Endothelial cell of umbilical vein (primary cell): ENCODE data around the gene MAN2C1. TPM values are rescaled to one million over a fixed set of nuclear protein-coding genes. Genes with fewer than 3 reads are reported as not detected.

Source experiments
- BruUV-seq: library from RNA; stranded (reverse); fragments of 400-500 nt; replicated peaks from 2 replicates; lab custom pipeline; 2021; lab: Mats Ljungman, UMichigan
- CTCF ChIA-PET: fragments of 300-600, 350-600 bp; sonication (Branson Sonifier 250); formaldehyde crosslinking; loops from one replicate; lab custom pipeline; 2021; ENCODE audit warnings: antibody characterized with exemption, inconsistent platforms; lab: Charles Lee
- POLR2A ChIA-PET: fragments of 300-600, 350-600 bp; sonication (Branson Sonifier 250); formaldehyde crosslinking; loops from one replicate; lab custom pipeline; 2021; ENCODE audit warnings: antibody characterized with exemption, inconsistent platforms; lab: Charles Lee
- DNase-seq: peaks from one replicate; pipeline ENCODE4 v3.0.0-alpha.2; 2011; ENCODE audit warnings: low read depth, low spot score
- FAIRE-seq: peaks from 2 replicates; lab custom pipeline; 2011; peaks lifted over from hg19 to GRCh38; lab: Jason Lieb, UNC
- H2AFZ ChIP-seq: 2 replicates; pipeline ENCODE4 v1.6.0; 2012; ENCODE audit warnings: low read depth, low read length, control low read depth, inconsistent platforms
- H3K27ac ChIP-seq: 2 replicates; pipeline ENCODE4 v1.5.1; 2011; ENCODE audit warnings: low read depth, mild to moderate bottlenecking, control low read depth, low read length, moderate library complexity; ENCODE audit not compliant: insufficient read depth
- H3K27me3 ChIP-seq, 2 experiments: 2 replicates each; pipeline versions ENCODE4 v1.6.0 to v1.6.1; 2011; ENCODE audit warnings: low read length in 2 of 2, mixed read lengths in 1 of 2; ENCODE audit not compliant: control insufficient read depth in 2 of 2, insufficient read depth in 2 of 2
- H3K36me3 ChIP-seq, 2 experiments: 2 replicates in 1 of 2; 3 replicates in 1 of 2; pipeline ENCODE4 v1.5.1; 2011; ENCODE audit warnings: low read length in 2 of 2, mild to moderate bottlenecking in 1 of 2, moderate library complexity in 1 of 2; ENCODE audit not compliant: control insufficient read depth in 2 of 2, insufficient read depth in 2 of 2; ENCODE audit errors: extremely low read depth in 1 of 2
- H3K4me1 ChIP-seq: 3 replicates; pipeline ENCODE4 v1.5.1; 2011; ENCODE audit warnings: mild to moderate bottlenecking, low read length; ENCODE audit not compliant: control insufficient read depth, insufficient read depth; ENCODE audit errors: extremely low read depth
- H3K4me2 ChIP-seq: 2 replicates; pipeline ENCODE4 v1.6.1; 2011; ENCODE audit warnings: low read length, control low read depth, mixed read lengths; ENCODE audit not compliant: insufficient read depth
- H3K4me3 ChIP-seq, 3 experiments: fragments of 200-600 bp in 1 of 3; sonication (generic), shearing (Covaris generic) in 1 of 3; replicated peaks in 1 of 3; 2 replicates each; pipeline ENCODE4 v1.5.1; 2011 to 2016; ENCODE audit warnings: control low read depth in 3 of 3, low read length in 3 of 3, mild to moderate bottlenecking in 2 of 3, inconsistent platforms in 1 of 3, low read depth in 1 of 3, moderate library complexity in 1 of 3; ENCODE audit not compliant: insufficient read depth in 1 of 3
- H3K79me2 ChIP-seq: 2 replicates; pipeline ENCODE4 v1.6.0; 2012; ENCODE audit warnings: low read length, inconsistent platforms; ENCODE audit not compliant: control insufficient read depth, insufficient read depth
- H3K9ac ChIP-seq: replicated peaks from 2 replicates; pipeline ENCODE3; 2011; ENCODE audit warnings: low read length, control low read depth; ENCODE audit not compliant: insufficient read depth; ENCODE audit errors: extremely low read depth
- H3K9me1 ChIP-seq: replicated peaks from 3 replicates; pipeline ENCODE4 v1.6.0; 2011; ENCODE audit warnings: mild to moderate bottlenecking, low read length; ENCODE audit not compliant: control insufficient read depth, insufficient read depth; ENCODE audit errors: extremely low read depth
- H3K9me3 ChIP-seq: replicated peaks from 2 replicates; pipeline ENCODE4 v1.5.1; 2012; ENCODE audit warnings: low read length, inconsistent platforms; ENCODE audit not compliant: control insufficient read depth, insufficient read depth
- H4K20me1 ChIP-seq: replicated peaks from 2 replicates; pipeline ENCODE3; 2011; ENCODE audit warnings: mild to moderate bottlenecking, low read length; ENCODE audit not compliant: control insufficient read depth, insufficient read depth; ENCODE audit errors: extremely low read depth
- EZH2 ChIP-seq: IDR thresholded peaks from 2 replicates; pipeline ENCODE4 v1.6.1; 2012; ENCODE audit warnings: borderline replicate concordance, low read depth, mild to moderate bottlenecking, moderate library complexity, low read length, inconsistent platforms; ENCODE audit not compliant: severe bottlenecking
- FOS ChIP-seq: IDR thresholded peaks from 2 replicates; pipeline ENCODE4 v1.6.1; 2011; ENCODE audit warnings: mild to moderate bottlenecking, low read length, moderate library complexity, borderline replicate concordance; ENCODE audit not compliant: insufficient read depth
- GATA2 ChIP-seq: IDR thresholded peaks from 2 replicates; pipeline ENCODE4 v1.7.0; 2011; ENCODE audit warnings: low read depth, mild to moderate bottlenecking, moderate library complexity, mixed read lengths, low read length; ENCODE audit not compliant: insufficient read length, insufficient read depth
- JUN ChIP-seq: IDR thresholded peaks from 2 replicates; pipeline ENCODE4 v1.6.1; 2011; ENCODE audit warnings: borderline replicate concordance, low read depth; ENCODE audit not compliant: insufficient read length, insufficient read depth
- MYC ChIP-seq: IDR thresholded peaks from one replicate; pipeline ENCODE4 v1.6.1; 2011; ENCODE audit warnings: mild to moderate bottlenecking, low read depth, low read length
- POLR2A ChIP-seq: IDR thresholded peaks from 2 replicates; pipeline ENCODE4 v1.6.1; 2012; ENCODE audit warnings: low read depth, mild to moderate bottlenecking, control low read depth, low read length
- POLR2AphosphoS5 ChIP-seq: IDR thresholded peaks from 2 replicates; pipeline ENCODE4 v1.6.1; 2012; ENCODE audit warnings: low read depth, mild to moderate bottlenecking, control low read depth, low read length, moderate library complexity; ENCODE audit not compliant: insufficient read depth
- dilution Hi-C: fragments of 300-500 bp; cut with MboI; formaldehyde crosslinking; loops from one replicate; pipeline ENCODE4 v1.15.0; 2019; ENCODE audit warnings: low sequenced_read_pairs; ENCODE audit not compliant: extremely low pct_ligation_motif_present
- intact Hi-C: fragments of 100-400 bp; cut with micrococcal nuclease; formaldehyde crosslinking; loops from one replicate; pipeline ENCODE4 v1.10.0; 2022
- polyA plus RNA-seq, 4 experiments: library from polyadenylated mRNA; depleted of rRNA in 3 of 4; stranded (reverse) in 3 of 4; unstranded in 1 of 4; fragments of >200 nt; gene quantifications; 2 replicates each; pipeline versions ENCODE4 v1.2.1 to v1.2.3, GENCODE V29; 2011 to 2012; ENCODE audit warnings: missing spikeins in 1 of 4
- total RNA-seq: library from RNA; stranded (reverse); gene quantifications from 2 replicates; pipeline ENCODE4 v1.2.3, GENCODE V29; 2021
- TF ChIP-seq, protein P1 (sequence below): IDR thresholded peaks from 2 replicates; pipeline ENCODE4 v1.6.1; 2011; ENCODE audit not compliant: insufficient read depth, insufficient read length
- TF ChIP-seq, protein P2 (sequence below), 2 donors: IDR thresholded peaks; 1 replicate in 1 of 2; 2 replicates in 1 of 2; pipeline ENCODE4 v1.5.1; 2011; ENCODE audit warnings: low read length in 2 of 2, mild to moderate bottlenecking in 2 of 2, moderate library complexity in 2 of 2, control low read depth in 1 of 2, inconsistent platforms in 1 of 2, low read depth in 1 of 2; ENCODE audit not compliant: insufficient read depth in 1 of 2; ENCODE audit errors: extremely low read depth in 1 of 2

The MAN2C1 gene
- total and polyA plus RNA-seq, 2 donors (not counting 3 experiments of a cell fraction or from before 2014, with no cell fraction given): 198 to 248 TPM

DNA sequence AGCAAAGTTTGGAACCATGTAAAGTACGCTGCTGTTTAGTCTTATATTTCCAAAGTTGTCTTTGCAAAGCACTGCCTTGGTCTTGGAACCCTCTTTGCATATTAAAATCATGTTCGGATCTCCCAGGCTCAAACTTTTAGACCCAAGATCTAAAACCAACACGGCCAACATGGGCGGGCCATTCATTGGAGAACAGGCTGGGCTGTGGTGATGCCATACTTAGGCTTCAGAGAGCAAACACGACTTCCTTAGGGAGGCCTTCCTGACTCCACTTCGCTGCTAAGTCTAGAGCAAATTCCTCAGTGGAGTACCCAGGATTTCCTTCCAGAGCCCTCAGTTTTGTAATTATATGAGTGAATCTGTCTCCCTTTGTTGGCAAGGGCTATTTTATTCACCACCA is 3.5 kb downstream of the MAN2C1 start:
- Histone ChIP-seq H3K79me2 (peaks cover 9% of the 10 kb centered on the region), H3K4me1 (peaks cover 15% of the 10 kb centered on the region), H3K9me1 (no peaks in the 10 kb centered on the region), H3K27me3 (no peaks in the 10 kb centered on the region), H4K20me1 (no peaks in the 10 kb centered on the region), H3K9me3 (no peaks in the 10 kb centered on the region), H3K36me3 (peaks cover 0 to 39% of the 10 kb centered on the region in 2 experiments), H3K27ac (no peak overlapping the region), H3K4me2 (no peak overlapping the region), H3K9ac (no peak overlapping the region), H3K4me3 (no peak overlapping the region), H2AFZ (no peak overlapping the region)
- BruUV-seq: no TSS peak
- dilution Hi-C loops: no loop called here
- no peak for FAIRE-seq
- intact Hi-C loops: loop anchor here (5.0 to 10.0 kb wide), 2 partner anchors 333 to 440 kb away; no protein-coding TSS in a partner anchor
- POLR2A ChIA-PET: no interaction called here
- no peak for DNase-seq
- TF ChIP-seq JUN: no peak
- TF ChIP-seq POLR2A: no peak
- TF ChIP-seq, protein P1, sequence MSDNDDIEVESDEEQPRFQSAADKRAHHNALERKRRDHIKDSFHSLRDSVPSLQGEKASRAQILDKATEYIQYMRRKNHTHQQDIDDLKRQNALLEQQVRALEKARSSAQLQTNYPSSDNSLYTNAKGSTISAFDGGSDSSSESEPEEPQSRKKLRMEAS: no peak
- no peak for TF ChIP-seq FOS
- no peak for TF ChIP-seq EZH2
- no peak for TF ChIP-seq POLR2AphosphoS5
- TF ChIP-seq MYC: no peak
- TF ChIP-seq GATA2: no peak
- TF ChIP-seq, protein P2, sequence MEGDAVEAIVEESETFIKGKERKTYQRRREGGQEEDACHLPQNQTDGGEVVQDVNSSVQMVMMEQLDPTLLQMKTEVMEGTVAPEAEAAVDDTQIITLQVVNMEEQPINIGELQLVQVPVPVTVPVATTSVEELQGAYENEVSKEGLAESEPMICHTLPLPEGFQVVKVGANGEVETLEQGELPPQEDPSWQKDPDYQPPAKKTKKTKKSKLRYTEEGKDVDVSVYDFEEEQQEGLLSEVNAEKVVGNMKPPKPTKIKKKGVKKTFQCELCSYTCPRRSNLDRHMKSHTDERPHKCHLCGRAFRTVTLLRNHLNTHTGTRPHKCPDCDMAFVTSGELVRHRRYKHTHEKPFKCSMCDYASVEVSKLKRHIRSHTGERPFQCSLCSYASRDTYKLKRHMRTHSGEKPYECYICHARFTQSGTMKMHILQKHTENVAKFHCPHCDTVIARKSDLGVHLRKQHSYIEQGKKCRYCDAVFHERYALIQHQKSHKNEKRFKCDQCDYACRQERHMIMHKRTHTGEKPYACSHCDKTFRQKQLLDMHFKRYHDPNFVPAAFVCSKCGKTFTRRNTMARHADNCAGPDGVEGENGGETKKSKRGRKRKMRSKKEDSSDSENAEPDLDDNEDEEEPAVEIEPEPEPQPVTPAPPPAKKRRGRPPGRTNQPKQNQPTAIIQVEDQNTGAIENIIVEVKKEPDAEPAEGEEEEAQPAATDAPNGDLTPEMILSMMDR (IDR thresholded peaks at IDR 0.05; ENCODE audit: extremely low read depth in 1 of 2, insufficient read depth in 1 of 2, low read depth in 1 of 2, low read length in 2 of 2): no peak
- CTCF ChIA-PET: no interaction called here
